ENCODE data around the gene EHF. TPM values are rescaled to one million over a fixed set of nuclear protein-coding genes. Genes with fewer than 3 reads are reported as not detected.

EHF gene
- total and polyA plus RNA-seq, 2 of the 13 experiments (the other 11 are each of a cell fraction or from before 2014, with no cell fraction given), result 0.04 to 0.46 TPM

DNA sequence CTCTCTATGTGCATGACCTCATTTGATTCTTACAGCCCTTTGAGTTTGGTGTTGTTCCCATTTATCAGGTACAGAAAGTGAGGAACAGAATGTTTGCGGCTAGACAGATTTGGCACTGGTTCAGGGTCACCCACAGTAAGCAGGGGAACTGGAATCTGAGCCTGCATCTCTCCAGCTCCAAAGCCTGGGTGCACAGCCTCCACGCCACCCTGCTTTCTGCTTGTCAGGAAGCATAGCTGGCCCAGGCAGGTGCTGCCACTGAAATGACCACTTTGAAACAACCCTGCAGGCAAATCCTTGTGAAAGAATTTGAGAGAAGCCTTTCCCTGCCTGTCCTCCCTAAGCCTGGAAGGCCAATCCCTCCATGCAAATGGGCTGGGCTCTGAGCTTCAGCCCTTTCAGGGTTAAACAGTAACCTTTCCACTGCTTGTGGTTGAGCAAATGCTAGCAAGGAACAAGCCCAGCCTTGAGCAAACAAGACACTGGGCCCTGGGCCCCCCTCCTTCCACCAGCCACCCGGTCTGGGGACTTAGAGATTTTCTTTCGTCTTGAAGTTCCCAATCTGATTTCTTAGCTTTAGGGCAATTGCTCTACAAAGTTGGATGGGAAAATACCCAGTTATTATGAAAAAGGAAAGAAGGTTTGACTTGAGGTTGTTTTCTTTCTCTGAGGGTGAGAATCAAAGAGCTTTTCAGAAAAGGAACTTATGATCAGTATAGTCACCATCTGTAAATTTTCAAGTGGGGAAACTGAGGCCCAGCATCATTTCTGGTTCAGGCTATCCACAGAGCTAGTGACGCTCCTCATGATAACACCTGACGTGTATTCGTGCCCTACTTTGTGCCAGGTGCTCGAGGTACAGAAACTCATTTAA is 19.4 kb downstream of the EHF start (continued):
- TF ChIP-seq, protein P1, sequence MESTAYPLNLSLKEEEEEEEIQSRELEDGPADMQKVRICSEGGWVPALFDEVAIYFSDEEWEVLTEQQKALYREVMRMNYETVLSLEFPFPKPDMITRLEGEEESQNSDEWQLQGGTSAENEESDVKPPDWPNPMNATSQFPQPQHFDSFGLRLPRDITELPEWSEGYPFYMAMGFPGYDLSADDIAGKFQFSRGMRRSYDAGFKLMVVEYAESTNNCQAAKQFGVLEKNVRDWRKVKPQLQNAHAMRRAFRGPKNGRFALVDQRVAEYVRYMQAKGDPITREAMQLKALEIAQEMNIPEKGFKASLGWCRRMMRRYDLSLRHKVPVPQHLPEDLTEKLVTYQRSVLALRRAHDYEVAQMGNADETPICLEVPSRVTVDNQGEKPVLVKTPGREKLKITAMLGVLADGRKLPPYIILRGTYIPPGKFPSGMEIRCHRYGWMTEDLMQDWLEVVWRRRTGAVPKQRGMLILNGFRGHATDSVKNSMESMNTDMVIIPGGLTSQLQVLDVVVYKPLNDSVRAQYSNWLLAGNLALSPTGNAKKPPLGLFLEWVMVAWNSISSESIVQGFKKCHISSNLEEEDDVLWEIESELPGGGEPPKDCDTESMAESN (CRISPR knock-in tag; conservative IDR thresholded peaks at IDR 0.05), result peak; percentile 37; the same call in 1 of the 2 replicates
- TF ChIP-seq POGZ (CRISPR knock-in tag; IDR thresholded peaks at IDR 0.05) (peak; percentile 83), ZBTB33 (CRISPR knock-in tag; IDR thresholded peaks at IDR 0.05) (0 out of 2 replicates have a peak, but pooled peaks have one; percentile 6), GMEB2 (CRISPR knock-in tag; IDR thresholded peaks at IDR 0.05; ENCODE audit: low read depth) (no peak), MYNN (CRISPR knock-in tag; IDR thresholded peaks at IDR 0.05; ENCODE audit: low read depth) (no peak), U2AF1 (optimal IDR thresholded peaks at IDR 0.05; ENCODE audit: low read depth, low read length) (no peak), KDM5A (IDR thresholded peaks at IDR 0.05; ENCODE audit: borderline replicate concordance, low read length) (no peak), CHD4 (IDR thresholded peaks at IDR 0.05; ENCODE audit: borderline replicate concordance, low read length) (peak; percentile 90; the same call in 1 of the 2 replicates), MEIS2 (CRISPR knock-in tag; IDR thresholded peaks at IDR 0.05) (no peak), ZNF737 (CRISPR knock-in tag; IDR thresholded peaks at IDR 0.05; ENCODE audit: borderline replicate concordance) (no peak), MED13 (CRISPR knock-in tag; IDR thresholded peaks at IDR 0.05) (no peak), REPIN1 (CRISPR knock-in tag; IDR thresholded peaks at IDR 0.05; ENCODE audit: borderline replicate concordance, low read depth) (peak; percentile 51; the same call in 1 of the 2 replicates)
- TF ChIP-seq, protein P2, sequence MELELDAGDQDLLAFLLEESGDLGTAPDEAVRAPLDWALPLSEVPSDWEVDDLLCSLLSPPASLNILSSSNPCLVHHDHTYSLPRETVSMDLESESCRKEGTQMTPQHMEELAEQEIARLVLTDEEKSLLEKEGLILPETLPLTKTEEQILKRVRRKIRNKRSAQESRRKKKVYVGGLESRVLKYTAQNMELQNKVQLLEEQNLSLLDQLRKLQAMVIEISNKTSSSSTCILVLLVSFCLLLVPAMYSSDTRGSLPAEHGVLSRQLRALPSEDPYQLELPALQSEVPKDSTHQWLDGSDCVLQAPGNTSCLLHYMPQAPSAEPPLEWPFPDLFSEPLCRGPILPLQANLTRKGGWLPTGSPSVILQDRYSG (CRISPR knock-in tag; IDR thresholded peaks at IDR 0.05), result no peak

All from HepG2 (cell line).